ENCODE data around the gene TANC1. TPM values are rescaled to one million over a fixed set of nuclear protein-coding genes. Genes with fewer than 3 reads are reported as not detected.

TANC1 gene
- total and polyA plus RNA-seq, 2 donors (not counting 3 experiments of a cell fraction or from before 2014, with no cell fraction given): 58.9 to 99.4 TPM

- TF ChIP-seq MYC (IDR thresholded peaks at IDR 0.05; ENCODE audit: low read depth, low read length): no peak
- TF ChIP-seq EZH2 (IDR thresholded peaks at IDR 0.05; ENCODE audit: borderline replicate concordance, low read depth, low read length, severe bottlenecking): no peak
- TF ChIP-seq JUN (IDR thresholded peaks at IDR 0.05; ENCODE audit: borderline replicate concordance, insufficient read depth, insufficient read length, low read depth): no peak
- TF ChIP-seq CTCF (IDR thresholded peaks at IDR 0.05; ENCODE audit: extremely low read depth in 1 of 2, insufficient read depth in 1 of 2, low read depth in 1 of 2, low read length in 2 of 2): no peak
- TF ChIP-seq GATA2 (IDR thresholded peaks at IDR 0.05; ENCODE audit: insufficient read depth, insufficient read length, low read depth, low read length): peak; percentile 75
- TF ChIP-seq MAX (IDR thresholded peaks at IDR 0.05; ENCODE audit: insufficient read depth, insufficient read length): no peak
- no peak for TF ChIP-seq FOS (IDR thresholded peaks at IDR 0.05; ENCODE audit: borderline replicate concordance, insufficient read depth, low read length)
- no peak for TF ChIP-seq POLR2AphosphoS5 (IDR thresholded peaks at IDR 0.05; ENCODE audit: insufficient read depth, low read depth, low read length)
- ChIA-PET CTCF (interaction anchor here (1.1 to 2.8 kb wide), 2 partner anchors 46 to 68 kb away, joined by 3 to 11 read pairs; no protein-coding TSS in a partner anchor), POLR2A (no interaction called here)
- no peaks in the 10 kb centered on the region for H4K20me1 ChIP-seq (replicated peaks; ENCODE audit: control insufficient read depth, extremely low read depth, insufficient read depth, low read length)
- no peaks in the 10 kb centered on the region for H3K27me3 ChIP-seq (ENCODE audit: control insufficient read depth in 2 of 2, insufficient read depth in 2 of 2, low read length in 2 of 2)
- no peak overlapping the region for H2AFZ ChIP-seq (ENCODE audit: low read depth, low read length)
- dilution Hi-C loops (cut with MboI; ENCODE audit: extremely low pct_ligation_motif_present, low sequenced_read_pairs): no loop called here
- H3K4me1 ChIP-seq (ENCODE audit: control insufficient read depth, extremely low read depth, insufficient read depth, low read length): peaks cover 42% of the 10 kb centered on the region
- H3K9ac ChIP-seq (replicated peaks; ENCODE audit: extremely low read depth, insufficient read depth, low read length): no peak overlapping the region
- peak overlapping the region; percentile 41 for H3K27ac ChIP-seq (ENCODE audit: insufficient read depth, low read depth, low read length)
- H3K9me1 ChIP-seq (replicated peaks; ENCODE audit: control insufficient read depth, extremely low read depth, insufficient read depth, low read length): no peaks in the 10 kb centered on the region
- intact Hi-C loops (cut with micrococcal nuclease): no loop called here
- BruUV-seq (replicated peaks): no TSS peak
- no peak for DNase-seq (ENCODE audit: low read depth, low spot score)
- no peak for FAIRE-seq
- H3K36me3 ChIP-seq (ENCODE audit: control insufficient read depth in 2 of 2, extremely low read depth in 1 of 2, insufficient read depth in 2 of 2, low read length in 2 of 2): peaks cover 5 to 32% of the 10 kb centered on the region in 2 experiments
- H3K9me3 ChIP-seq (replicated peaks; ENCODE audit: control insufficient read depth, insufficient read depth, low read length): no peaks in the 10 kb centered on the region
- no peak overlapping the region for H3K4me2 ChIP-seq (ENCODE audit: insufficient read depth, low read length)
- H3K4me3 ChIP-seq (replicated peaks in 1 of 3; ENCODE audit: insufficient read depth in 1 of 3, low read depth in 1 of 3, low read length in 3 of 3): no peak overlapping the region
- peaks cover 7% of the 10 kb centered on the region for H3K79me2 ChIP-seq (ENCODE audit: control insufficient read depth, insufficient read depth, low read length)
Measured at GRCh38 chr2:159187106-159187505, 218.7 kb downstream of the TANC1 start.
